GM19463 (cell line): Measurements from ENCODE around the gene ELF1.
A peak's percentile ranks its signal among the peaks of the same experiment; 100 is the strongest.

Experiments
- ATAC-seq: cut with Tn5 transposase; IDR thresholded peaks from one replicate; pipeline ENCODE4 v1.9.1; 2021; ENCODE audit warnings: mild to moderate bottlenecking, moderate library complexity; ENCODE audit not compliant: unreplicated experiment

Gene ELF1

DNA sequence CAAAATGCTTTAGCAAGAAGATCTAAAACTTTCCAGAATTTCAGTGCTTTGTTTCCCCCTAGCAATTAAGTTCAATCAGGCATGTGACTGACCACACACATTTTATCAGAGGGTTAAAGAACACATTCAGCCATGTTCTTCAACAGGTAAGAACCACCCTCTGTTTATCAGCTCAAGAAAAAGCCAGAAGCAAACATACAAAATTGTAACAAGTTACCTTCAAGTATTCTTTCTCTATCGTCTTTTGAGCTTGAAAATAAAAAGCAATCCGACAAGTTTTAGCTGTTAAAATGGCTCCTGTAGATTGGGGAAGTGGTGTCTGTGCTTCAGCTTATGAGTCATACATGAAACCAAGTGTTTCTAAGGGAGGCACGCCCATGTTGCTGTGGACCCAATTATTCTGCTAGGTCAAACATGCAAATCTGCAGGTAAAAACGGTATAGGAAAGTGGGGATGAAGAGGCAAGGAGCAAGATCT, at the start of gene ELF1:
TSS of gene ELF1 (minus strand) at position 306 of the 477 bp plus-strand sequence. CDS start 37,262 bp downstream, outside the sequence.
- peak; percentile 92 for ATAC-seq

DNA sequence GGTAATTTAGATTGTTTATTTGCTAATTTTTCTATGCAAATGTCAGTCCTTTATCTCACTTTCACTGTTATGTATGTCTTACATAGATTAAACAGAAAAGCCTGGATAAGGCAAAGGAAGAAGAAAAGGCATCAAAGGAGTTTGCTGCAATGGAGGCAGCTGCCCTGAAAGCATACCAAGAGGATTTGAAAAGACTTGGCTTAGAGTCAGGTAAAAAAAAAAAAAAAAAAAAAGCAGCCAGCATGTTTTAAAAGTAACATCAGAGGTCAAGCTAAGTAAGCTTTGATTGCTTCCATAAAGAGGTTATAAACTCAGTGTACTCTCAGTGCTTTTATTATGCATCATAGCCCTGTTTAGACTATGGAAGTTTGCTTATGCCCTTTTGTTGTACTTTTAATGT, 46.0 kb upstream of the ELF1 start:
- no peak for ATAC-seq

DNA sequence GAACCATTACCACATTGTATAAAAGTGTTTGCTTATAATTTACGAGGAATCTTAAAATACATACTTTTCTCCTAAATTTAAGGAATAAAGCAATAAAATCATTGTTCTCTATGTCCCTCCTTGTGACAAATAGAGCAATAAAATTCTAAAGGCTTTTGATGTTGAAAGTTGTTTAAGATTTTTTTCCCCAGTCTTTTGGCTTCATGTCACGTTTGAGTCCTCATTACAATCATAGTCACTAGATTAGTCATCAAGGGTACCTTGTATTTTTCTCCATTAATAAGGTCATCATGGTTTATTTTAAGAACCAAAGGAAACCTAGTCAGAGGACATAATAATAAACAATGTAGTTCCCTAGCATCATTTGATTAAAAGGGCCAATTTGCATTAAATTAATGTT, 45.4 kb upstream of the ELF1 start:
- ATAC-seq, result no peak

DNA sequence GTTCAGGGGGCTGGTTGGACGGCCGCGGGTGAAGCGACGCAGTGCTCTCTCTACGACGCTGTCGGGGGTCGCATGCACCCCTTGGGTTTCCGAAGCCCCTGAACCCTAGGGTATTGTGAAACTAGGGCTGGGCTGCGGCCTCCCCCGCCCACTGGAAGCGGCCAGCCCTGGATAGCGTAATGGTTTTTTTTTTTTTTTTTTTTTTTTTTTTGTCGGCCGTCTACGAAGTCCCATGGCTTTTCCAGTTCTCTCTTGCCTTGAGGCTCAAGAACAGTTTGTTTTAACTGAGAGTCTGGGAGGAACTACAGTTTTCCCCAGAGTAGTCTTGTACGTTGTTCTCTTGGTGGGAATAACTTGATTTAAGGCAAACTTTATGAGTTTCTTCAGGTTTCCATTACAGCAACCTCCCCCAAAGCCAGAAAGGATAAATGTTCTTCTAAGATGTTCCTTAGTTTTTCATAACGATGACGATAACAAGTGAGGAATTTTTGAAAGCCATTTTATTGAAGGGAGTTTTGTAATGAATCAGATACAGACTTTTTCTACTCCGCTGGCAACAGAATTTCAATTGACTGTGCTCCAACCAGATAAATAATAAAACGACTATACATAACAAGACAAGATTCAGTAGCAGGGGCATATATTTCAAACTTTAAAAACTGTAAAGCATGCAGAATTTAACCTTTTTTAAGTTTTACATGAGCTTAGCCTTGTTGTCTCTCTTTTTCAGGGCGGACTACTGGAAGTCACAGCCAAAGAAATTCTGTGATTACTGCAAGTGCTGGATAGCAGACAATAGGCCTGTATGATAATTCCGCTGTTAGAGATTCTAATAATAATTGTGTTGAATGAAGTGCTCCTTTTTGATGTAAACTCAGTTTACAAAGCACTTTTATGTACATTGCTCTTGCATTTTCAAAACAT, 43.1 kb upstream of the ELF1 start:
- peak; percentile 29 for ATAC-seq

DNA sequence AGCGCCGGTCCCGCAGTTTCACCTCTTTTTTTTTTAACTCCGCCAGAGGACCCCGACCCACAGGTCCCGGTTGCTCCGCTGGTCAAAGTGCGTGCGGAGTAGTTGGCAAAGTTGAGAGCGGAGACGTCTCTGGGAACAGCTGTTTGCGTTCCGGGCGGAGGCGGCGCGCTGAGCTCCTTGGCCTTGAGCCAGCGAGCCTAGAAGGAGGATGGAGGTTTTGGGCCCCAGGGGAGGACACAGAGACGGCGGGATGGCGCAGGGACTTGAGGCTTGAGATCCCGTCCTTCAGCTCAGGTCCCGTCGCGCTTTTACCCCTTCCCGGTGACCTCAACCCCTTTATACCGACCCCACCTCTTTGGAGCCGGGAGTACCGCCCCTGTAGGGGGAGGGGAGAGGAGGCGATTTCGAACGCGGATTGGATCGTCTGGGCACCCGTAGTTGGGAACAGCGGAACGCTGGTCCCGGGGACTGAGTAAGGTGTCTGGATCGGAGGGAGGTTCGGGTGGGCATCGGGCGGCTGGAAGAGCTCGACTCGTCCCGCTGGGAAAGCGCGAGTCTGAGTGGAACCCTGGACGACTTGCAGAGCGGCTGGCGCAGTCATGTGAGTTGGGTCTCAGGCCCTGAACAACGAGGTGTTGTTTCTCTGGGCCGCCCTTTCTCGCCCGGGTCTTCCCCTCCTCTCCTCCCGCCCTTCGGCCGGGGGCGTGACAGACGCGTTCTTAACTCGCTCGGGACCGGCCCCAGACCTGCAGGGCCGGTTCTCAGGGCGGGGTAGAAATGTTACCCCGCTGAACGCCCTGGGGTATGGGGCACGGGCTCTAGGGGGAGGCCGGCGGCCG, 42.2 kb upstream of the ELF1 start, which contains the start of gene WBP4:
TSS of gene WBP4 (plus strand) at position 435 of the 839 bp plus-strand sequence. CDS start at position 600, 165 bp downstream.
- peak; percentile 66 for ATAC-seq

DNA sequence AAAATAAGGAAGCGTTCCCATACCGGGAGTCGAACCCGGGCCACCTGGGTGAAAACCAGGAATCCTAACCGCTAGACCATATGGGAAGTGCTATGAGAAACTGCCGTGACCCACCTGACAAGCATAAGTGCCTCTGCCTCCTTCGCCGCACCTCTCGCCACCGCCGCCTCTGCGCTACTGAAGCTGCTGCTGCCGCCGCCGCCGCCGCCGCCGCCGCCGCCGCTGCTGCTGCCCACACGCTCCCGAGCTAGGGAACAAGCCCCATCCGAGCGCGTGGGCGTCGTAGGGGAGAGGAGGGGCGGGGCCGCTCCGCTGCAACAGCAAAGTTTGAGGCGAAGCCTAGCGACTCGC, 41.6 kb upstream of the ELF1 start:
- ATAC-seq, result peak; percentile 24

DNA sequence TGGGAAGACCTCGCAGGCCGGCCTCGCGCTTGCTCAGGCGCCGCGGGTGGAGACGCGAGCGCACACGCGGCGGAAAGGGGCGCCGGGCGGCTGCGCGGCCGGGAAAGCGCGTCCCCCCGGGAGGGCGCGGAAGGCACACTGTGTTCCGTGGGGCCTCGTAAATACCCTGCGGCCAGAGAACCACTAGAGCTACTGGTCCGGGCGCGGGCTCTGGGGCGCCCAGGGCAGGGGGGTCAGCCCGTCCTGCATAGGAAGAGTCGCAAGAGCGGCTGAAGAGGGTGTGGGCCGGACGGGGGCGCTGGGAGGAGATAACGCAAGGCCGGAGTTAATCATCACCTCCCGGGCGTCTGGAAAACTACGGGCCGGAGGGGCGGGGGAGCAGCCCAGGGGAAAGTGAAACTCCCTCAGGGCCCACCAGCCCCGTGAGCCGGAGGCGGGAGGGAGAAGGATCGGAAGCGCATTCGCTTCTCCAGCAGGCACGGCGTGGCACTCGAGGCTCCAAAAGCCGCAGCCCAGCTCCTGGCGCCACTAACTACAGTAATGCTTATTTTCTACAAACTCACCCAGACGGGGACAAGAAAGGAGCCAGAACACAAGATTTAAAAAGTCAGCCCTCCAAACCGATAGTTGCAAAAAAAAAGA, 41.1 kb upstream of the ELF1 start:
- peak; percentile 44 for ATAC-seq

DNA sequence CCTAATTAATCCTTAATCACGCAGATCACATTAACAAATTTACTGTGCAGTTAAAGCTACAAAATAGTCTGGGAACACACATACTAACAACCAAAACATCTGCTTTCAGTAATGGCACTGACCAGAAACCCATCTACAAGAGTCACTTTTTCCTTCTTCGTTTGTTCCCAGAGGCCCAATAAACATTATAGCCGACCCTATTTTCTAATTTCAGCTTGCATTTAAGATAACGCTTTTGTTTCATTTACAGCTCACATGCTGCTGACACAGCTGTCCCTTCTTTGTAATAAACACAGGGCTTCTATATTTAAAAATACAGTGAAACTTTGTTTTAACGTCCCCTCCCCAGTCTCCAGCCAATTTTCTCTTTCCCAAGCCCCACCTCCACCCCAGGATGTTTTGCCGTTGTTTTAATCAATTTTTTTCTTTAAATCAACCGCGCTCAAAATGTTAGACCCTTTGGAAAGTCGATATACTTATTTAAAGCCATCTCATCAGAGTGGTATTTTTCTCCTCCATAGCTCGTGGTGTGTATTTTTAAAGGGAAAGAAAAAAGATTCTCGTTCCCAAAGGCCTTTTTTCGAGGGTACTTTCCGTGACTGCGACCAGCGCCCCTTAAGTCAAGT, 40.5 kb upstream of the ELF1 start:
- no peak for ATAC-seq

DNA sequence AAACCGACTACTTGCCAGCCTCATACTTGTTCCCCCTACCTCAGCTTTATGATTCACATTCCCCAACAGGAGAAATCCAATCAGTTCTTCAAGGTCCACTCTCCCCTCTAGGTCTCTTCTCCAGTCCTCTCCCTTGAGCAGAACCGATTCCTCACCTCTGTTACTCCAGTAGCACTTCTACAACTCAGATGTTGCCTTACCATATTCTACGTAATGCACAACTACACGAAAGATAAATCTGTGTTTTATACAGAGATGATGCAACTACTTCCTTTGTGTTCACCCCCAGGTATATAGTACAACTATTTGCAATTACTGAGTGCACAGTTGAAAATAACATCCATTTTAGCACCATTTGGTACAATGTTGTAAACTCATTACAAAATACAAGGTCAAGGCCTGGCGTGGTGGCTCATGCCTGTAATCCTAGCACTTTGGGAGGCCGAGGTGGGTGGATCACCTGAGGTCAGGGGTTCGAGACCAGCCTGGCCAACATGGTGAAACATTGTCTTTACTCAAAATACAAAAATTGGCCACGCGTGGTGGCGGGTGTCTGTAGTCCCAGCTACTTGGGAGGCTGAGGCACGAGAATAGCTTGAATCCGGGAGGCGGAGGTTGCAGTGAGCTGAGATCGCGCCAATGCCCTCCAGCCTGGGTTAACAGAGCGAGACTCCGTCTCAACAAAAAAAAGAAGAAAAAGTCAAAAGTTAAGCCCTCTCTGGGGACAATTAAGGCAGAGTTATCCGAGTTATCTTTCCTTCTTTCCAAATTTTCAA, 39.4 kb upstream of the ELF1 start:
- ATAC-seq, result no peak

DNA sequence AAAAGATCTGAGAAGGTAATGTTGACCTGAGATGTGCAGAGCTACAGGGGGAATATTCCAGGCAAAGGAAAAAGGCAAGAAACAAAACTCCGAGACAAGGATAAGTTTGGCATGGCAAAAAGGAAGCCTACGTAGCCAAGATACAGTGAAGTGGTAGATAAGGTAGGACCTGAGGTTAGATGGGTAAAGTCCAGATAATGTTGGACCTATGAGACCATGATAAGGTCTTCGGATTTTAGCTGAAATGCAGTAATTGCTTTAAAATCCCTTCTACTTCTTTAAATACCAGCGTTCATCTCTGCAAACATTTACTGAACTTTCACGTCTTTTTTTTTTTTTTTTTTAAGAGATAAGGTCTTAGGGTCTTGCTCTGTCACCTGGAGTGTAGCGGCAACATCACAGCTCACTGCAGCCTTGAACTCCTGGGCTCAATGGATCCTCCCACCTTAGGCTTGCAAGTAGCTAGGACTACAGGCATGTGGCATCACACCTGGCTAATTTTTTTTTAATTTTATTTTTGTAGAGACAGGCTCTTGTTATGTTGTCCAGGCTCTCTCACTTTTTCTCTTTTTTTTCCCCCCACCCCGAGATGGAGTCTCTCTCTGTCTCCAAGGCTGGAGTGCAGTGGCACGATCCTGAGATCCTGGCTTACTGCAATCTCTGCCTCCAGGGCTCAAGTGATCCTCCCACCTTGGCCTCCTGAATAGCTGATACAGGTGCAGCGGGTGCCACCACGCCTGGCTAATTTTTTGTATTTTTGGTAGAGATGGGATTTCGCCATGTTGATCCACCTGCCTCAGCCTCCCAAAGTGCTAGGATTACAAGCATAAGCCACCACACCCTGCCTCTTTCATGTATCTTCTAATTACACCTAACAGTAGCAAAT, 38.0 kb upstream of the ELF1 start:
- no peak for ATAC-seq

DNA sequence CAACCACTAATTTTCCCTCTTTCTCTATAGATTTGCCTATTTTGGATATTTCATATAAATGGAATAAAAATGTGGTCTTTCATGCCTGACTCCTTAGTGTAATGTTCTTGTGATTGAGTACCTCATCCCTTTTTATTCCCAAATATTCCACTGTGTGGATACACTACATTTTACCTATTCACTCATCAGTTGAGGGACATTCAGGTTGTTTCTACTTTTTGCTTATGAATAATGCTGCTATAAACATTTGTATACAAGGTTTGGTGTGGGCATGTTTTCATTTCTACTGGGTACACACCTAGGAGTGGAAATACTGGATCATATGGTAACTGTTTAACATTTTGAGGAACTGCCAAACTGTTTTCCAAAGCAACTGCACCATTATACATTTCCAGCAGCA, 37.1 kb upstream of the ELF1 start:
- ATAC-seq, result no peak

DNA sequence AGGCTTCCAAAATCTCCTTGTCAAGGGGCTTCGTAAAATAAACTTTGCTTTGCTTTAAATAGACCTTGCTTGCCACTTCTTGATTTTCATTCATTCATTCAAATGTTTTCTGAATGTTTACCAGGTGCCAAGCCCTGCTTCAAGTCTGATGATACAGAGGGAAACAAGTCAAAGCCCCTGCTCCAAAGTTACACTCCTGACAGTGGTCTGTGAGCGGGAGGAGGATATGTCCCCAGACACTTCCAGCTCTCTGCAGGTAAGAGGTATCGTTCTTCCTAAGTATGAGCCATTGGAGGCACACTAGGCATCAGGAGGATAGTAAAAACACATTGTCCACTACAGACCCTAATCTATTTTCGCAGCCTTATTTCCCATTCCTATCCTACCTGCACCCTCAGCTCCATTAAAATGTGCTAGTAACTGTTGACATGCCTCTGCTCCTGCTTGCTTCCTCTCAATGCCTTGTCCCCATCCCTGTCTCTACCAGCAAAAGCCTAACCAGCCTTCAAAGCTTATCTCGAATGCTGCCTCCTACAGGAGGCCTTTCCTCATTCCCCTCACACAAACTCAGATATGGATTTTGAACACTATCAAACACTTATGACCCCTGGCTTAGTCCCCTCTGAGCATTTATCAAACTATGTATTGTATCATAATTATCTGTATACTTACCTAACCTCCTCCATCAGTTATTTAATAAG, 36.0 kb upstream of the ELF1 start:
- ATAC-seq, result no peak

DNA sequence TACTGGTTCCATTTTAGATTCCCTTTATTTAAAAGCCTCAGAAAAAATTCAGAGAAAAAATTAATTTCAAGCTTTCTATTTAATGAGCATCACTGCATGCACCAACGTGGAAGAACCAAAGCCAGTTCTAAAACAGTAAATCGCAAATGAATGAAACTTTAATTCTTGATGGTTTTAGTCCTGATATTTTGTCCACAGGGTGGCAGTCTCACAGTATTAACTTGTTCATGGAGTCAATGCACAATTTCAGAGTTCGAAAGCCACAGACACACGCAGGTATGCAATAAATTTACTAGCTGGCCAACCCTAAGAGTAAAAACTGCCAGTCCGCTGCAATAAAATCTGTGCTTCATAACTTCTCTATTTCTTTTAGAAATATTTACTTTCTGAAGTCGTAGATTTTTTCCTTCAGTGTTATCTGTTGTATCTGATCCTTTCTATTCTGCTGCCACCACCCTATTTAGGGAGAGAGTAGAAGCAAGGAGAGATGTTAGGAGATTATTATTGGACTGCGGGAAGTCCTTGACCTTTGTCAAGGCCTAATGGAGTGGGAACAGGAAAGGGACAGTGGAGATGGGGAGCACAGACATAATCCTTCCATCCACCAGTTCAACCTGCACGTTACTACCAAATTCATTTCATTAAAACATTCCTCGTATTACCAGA, 35.2 kb upstream of the ELF1 start:
- ATAC-seq, result no peak

DNA sequence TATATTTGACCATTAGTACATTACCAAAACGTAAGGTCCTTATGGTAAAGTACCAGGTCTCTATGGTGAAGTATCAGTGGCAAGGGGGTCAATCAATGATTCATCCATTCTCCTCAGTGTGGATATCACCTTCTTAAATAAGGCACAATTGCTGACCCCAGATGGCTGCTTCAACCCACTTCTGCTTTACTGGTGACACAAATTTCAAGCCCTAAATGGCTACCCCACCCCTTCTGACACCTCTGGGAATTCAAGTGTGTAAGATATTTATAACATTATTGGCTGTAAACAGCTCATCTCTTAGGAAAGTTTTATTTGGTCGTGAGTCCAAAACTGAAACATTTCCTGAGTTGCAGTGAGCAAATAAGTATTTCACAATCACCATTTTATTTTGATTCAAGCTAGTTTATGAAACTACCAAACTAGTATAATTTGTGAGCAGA, 34.3 kb upstream of the ELF1 start:
- peak; percentile 80 for ATAC-seq

DNA sequence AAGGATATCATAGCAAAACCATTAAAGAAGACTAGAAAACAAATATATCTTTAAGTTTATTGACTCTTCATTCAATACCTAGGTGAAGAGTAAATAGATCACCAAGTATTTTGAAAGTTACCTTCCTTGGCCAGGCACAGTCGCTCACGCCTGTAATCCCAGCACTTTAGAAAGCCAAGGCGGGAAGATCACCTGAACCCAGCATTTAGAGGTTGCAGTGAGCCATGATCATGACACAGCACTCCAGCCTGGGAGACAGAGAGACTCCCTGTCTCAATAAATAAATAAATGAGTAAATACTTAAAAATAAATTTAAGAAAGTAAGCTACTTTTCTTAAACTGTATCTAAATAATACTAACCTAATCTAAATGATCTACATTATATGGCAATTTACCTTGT, 33.3 kb upstream of the ELF1 start:
- no peak for ATAC-seq

DNA sequence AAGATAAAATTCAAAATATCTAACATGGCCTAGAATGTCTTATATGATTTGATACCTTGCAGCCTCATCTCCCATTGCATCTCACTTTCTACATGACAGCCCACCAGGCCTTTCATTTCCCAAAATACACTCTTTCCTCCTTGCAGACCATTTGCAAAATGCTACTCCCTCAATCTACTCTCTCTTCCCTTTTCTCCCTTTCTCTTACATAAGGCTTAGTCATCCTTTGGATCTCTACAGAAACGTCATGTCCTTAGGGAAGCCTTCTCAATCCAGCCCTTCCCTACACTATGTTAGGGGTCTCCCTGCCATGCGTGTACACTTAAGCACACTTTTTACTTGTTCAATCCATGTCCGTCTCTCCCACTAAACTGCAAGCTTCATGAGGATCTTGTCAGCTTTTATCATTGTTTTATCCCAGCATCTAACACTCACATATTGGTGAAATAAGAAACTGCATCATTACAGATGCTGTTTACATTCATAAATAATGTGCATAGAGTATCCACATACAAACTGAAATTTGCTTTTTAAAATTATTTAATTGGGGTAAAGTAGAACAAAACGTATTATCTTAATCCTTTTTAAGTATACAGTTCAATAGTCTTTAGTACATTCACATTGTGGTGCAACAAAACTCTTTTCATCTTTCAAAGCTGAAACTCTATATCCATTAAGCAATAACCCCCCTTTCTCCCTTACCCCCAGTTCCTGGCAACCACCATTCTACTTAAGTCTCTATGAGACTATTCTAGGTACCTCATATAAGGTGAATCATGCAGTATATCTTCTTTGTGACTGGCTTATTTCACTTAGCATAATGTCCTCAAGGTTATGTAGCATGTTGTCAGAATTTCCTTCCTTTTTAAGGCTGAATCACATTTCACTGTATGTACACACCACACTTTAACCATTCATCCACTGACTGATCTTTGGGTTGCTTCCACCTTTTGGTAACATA, 30.6 kb upstream of the ELF1 start:
- ATAC-seq, result no peak

DNA sequence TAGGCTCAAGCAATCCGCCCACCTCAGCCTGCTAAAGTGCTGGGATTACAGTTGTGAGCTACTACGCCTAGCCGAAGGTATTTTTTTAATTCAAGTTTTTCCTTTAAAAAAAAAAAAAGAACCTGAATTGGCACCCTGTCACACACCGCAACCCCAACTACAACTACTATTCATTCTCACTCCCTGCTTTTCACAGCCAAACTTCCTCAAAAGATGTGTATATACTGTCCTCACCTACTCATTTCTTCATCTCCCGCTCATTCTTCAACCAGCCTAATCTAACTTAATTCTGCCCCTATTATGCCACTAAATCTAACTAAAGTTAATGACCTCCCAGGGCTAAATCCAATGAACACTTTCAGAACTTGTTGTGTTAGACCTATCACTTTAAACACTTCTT, 29.5 kb upstream of the ELF1 start:
- no peak for ATAC-seq
